H9 (cell line): Measurements from ENCODE around the gene ACTA1. TPM values are rescaled to one million over a fixed set of nuclear protein-coding genes. Genes with fewer than 3 reads are reported as not detected.

Source experiments
- DNase-seq: peaks from one replicate; pipeline ENCODE4 v3.0.0-alpha.2; 2017
- H2AFZ ChIP-seq: one replicate; pipeline ENCODE4 v1.6.1; 2013; ENCODE audit warnings: mild to moderate bottlenecking, low read length, control low read depth, moderate library complexity
- H2AK5ac ChIP-seq: 2 replicates; pipeline ENCODE4 v1.6.1; 2013; ENCODE audit warnings: low read length, control low read depth, mixed read lengths; ENCODE audit not compliant: insufficient read length
- H2BK120ac ChIP-seq: one replicate; pipeline ENCODE4 v1.6.1; 2013; ENCODE audit warnings: low read depth, mild to moderate bottlenecking, low read length, control low read depth, inconsistent platforms; ENCODE audit not compliant: poor library complexity, severe bottlenecking
- H2BK12ac ChIP-seq: 2 replicates; pipeline ENCODE4 v1.6.1; 2013; ENCODE audit warnings: low read length, control low read depth, mixed read lengths, low read depth; ENCODE audit not compliant: insufficient read length
- H2BK15ac ChIP-seq: 2 replicates; pipeline ENCODE4 v1.6.1; 2013; ENCODE audit warnings: low read depth, low read length, control low read depth
- H2BK20ac ChIP-seq: one replicate; pipeline ENCODE4 v1.6.1; 2013; ENCODE audit warnings: low read depth, mild to moderate bottlenecking, low read length, control low read depth, inconsistent platforms; ENCODE audit not compliant: poor library complexity, severe bottlenecking
- H2BK5ac ChIP-seq: 2 replicates; pipeline ENCODE4 v1.6.1; 2013; ENCODE audit warnings: low read length, control low read depth, mixed read lengths; ENCODE audit not compliant: insufficient read length
- H3K14ac ChIP-seq: 2 replicates; pipeline ENCODE4 v1.6.1; 2013; ENCODE audit warnings: low read length, control low read depth; ENCODE audit not compliant: insufficient read depth
- H3K18ac ChIP-seq: 2 replicates; pipeline ENCODE4 v1.6.1; 2013; ENCODE audit warnings: low read depth, mild to moderate bottlenecking, mixed read lengths, low read length, control low read depth; ENCODE audit not compliant: insufficient read length
- H3K23ac ChIP-seq: 2 replicates; pipeline ENCODE4 v1.6.1; 2013; ENCODE audit warnings: low read length, control low read depth, mixed read lengths, low read depth; ENCODE audit not compliant: insufficient read length
- H3K23me2 ChIP-seq: 2 replicates; pipeline ENCODE4 v1.6.1; 2013; ENCODE audit warnings: low read depth, mild to moderate bottlenecking, mixed read lengths, low read length, control low read depth; ENCODE audit not compliant: insufficient read length, poor library complexity, severe bottlenecking
- H3K27ac ChIP-seq: 2 replicates; pipeline ENCODE4 v1.5.1; 2013; ENCODE audit warnings: low read length, control low read depth, mixed read lengths, low read depth; ENCODE audit not compliant: insufficient read length
- H3K27me3 ChIP-seq: 2 replicates; pipeline ENCODE4 v1.6.1; 2013; ENCODE audit warnings: low read length, control low read depth, inconsistent platforms; ENCODE audit not compliant: insufficient read depth
- H3K4ac ChIP-seq: 2 replicates; pipeline ENCODE4 v1.6.1; 2013; ENCODE audit warnings: low read depth, mild to moderate bottlenecking, control low read depth, inconsistent platforms, low read length, moderate library complexity
- H3K4me1 ChIP-seq: 2 replicates; pipeline ENCODE4 v1.6.1; 2013; ENCODE audit warnings: low read length, control low read depth, inconsistent platforms; ENCODE audit not compliant: insufficient read depth
- H3K4me2 ChIP-seq: 2 replicates; pipeline ENCODE4 v1.6.1; 2013; ENCODE audit warnings: low read length, control low read depth, mixed read lengths; ENCODE audit not compliant: insufficient read length, insufficient read depth
- H3K56ac ChIP-seq: 2 replicates; pipeline ENCODE4 v1.6.1; 2013; ENCODE audit warnings: low read depth, mild to moderate bottlenecking, mixed read lengths, low read length, control low read depth; ENCODE audit not compliant: insufficient read length
- H3K79me1 ChIP-seq: 2 replicates; pipeline ENCODE4 v1.6.1; 2013; ENCODE audit warnings: low read depth, mild to moderate bottlenecking, moderate library complexity, low read length, control low read depth, inconsistent platforms; ENCODE audit not compliant: insufficient read depth, poor library complexity, severe bottlenecking
- H3K79me2 ChIP-seq: 2 replicates; pipeline ENCODE4 v1.6.1; 2013; ENCODE audit warnings: low read length, control low read depth, inconsistent platforms; ENCODE audit not compliant: insufficient read depth
- H3K9ac ChIP-seq: 2 replicates; pipeline ENCODE4 v1.6.1; 2013; ENCODE audit warnings: low read length, control low read depth, mixed read lengths; ENCODE audit not compliant: insufficient read length; ENCODE audit errors: extremely low read depth
- H3K9me3 ChIP-seq: one replicate; pipeline ENCODE4 v1.6.1; 2013; ENCODE audit warnings: low read depth, low read length, inconsistent platforms; ENCODE audit not compliant: control insufficient read depth
- H3T11ph ChIP-seq: one replicate; pipeline ENCODE4 v1.6.1; 2013; ENCODE audit warnings: mild to moderate bottlenecking, low read length, control low read depth, inconsistent platforms
- H4K20me1 ChIP-seq: one replicate; pipeline ENCODE4 v1.6.1; 2013; ENCODE audit not compliant: control insufficient read depth, insufficient read length, insufficient read depth
- H4K5ac ChIP-seq: 2 replicates; pipeline ENCODE4 v1.6.1; 2013; ENCODE audit warnings: low read depth, mild to moderate bottlenecking, mixed read lengths, low read length, control low read depth; ENCODE audit not compliant: insufficient read length
- H4K8ac ChIP-seq: replicated peaks from 2 replicates; pipeline ENCODE4 v1.6.1; 2013; ENCODE audit warnings: low read length, control low read depth, mixed read lengths, low read depth; ENCODE audit not compliant: insufficient read length
- H4K91ac ChIP-seq: 2 replicates; pipeline ENCODE4 v1.6.1; 2013; ENCODE audit warnings: low read depth, mild to moderate bottlenecking, moderate library complexity, mixed read lengths, low read length, control low read depth; ENCODE audit not compliant: insufficient read length
- H3K27ac Mint-ChIP-seq, 3 experiments: 2 replicates in 2 of 3; 3 replicates in 1 of 3; pipeline ENCODE4 v1.8.0; 2020 to 2021; ENCODE audit warnings: mixed read lengths in 3 of 3, mild to moderate bottlenecking in 1 of 3, moderate library complexity in 1 of 3
- H3K27me3 Mint-ChIP-seq: 2 replicates; pipeline ENCODE4 v1.8.0; 2021; ENCODE audit warnings: low read depth, mild to moderate bottlenecking, moderate library complexity, mixed read lengths
- H3K36me3 Mint-ChIP-seq, 3 experiments: 2 replicates in 2 of 3; 3 replicates in 1 of 3; pipeline ENCODE4 v1.8.0; 2020 to 2021; ENCODE audit warnings: low read depth in 3 of 3, mixed read lengths in 3 of 3; ENCODE audit not compliant: insufficient read depth in 1 of 3
- H3K4me1 Mint-ChIP-seq, 2 experiments: 2 replicates each; pipeline ENCODE4 v1.8.0; 2020; ENCODE audit warnings: mixed read lengths in 2 of 2
- H3K4me3 Mint-ChIP-seq, 2 experiments: 2 replicates in 1 of 2; 3 replicates in 1 of 2; pipeline ENCODE4 v1.8.0; 2020 to 2021; ENCODE audit warnings: mild to moderate bottlenecking in 2 of 2, mixed read lengths in 2 of 2, moderate library complexity in 1 of 2
- H3K9me3 Mint-ChIP-seq, 2 experiments: 2 replicates in 1 of 2; 3 replicates in 1 of 2; pipeline ENCODE4 v1.8.0; 2020; ENCODE audit warnings: mild to moderate bottlenecking in 2 of 2, mixed read lengths in 2 of 2, moderate library complexity in 1 of 2
- CTCF ChIP-seq: fragments of 200-600 bp; sonication (generic); conservative IDR thresholded peaks from 3 replicates; pipeline ENCODE4 v1.8.0; 2021; ENCODE audit warnings: antibody characterized with exemption, mild to moderate bottlenecking
- WGBS: extraction: QIAGEN DNeasy Blood & Tissue Kit; methylation state at CpG from one replicate; pipeline ENCODE4 v1.1.7; 2013; ENCODE audit warnings: missing lambda C conversion rate, low lambda C conversion rate, mixed read lengths; ENCODE audit not compliant: insufficient read length; ENCODE audit errors: extremely low coverage; 5-methylcytosine and 5-hydroxymethylcytosine counted together
- total RNA-seq: library from RNA; stranded (reverse); gene quantifications from 2 replicates; pipeline ENCODE4 v1.2.1, GENCODE V29; 2021

The ACTA1 gene
- total RNA-seq, 1 experiment from 2014 or later: 48.5 TPM

- no peak overlapping the region for H2BK120ac ChIP-seq
- no peak overlapping the region for H3K4me2 ChIP-seq
- H3K27ac Mint-ChIP-seq: no peak overlapping the region
- H2AK5ac ChIP-seq: no peak overlapping the region
- H4K8ac ChIP-seq: no peak overlapping the region
- H3K27me3 ChIP-seq: no peaks in the 10 kb centered on the region
- no peak overlapping the region for H2BK20ac ChIP-seq
- H2BK15ac ChIP-seq: no peak overlapping the region
- H3K79me1 ChIP-seq: peaks cover 3% of the 10 kb centered on the region
- no peak overlapping the region for H2BK5ac ChIP-seq
- H4K5ac ChIP-seq: no peak overlapping the region
- no peak overlapping the region for H3K14ac ChIP-seq
- H3K27me3 Mint-ChIP-seq: no peaks in the 10 kb centered on the region
- H3K18ac ChIP-seq: no peak overlapping the region
- TF ChIP-seq CTCF: no peak
- H3K27ac ChIP-seq: no peak overlapping the region
- H3K4ac ChIP-seq: no peak overlapping the region
- no peaks in the 10 kb centered on the region for H3K9me3 ChIP-seq
- no peak overlapping the region for H3K56ac ChIP-seq
- peaks cover 39 to 81% (median 69%) of the 10 kb centered on the region in 3 experiments; a peak in 6 of 7 replicates for H3K36me3 Mint-ChIP-seq
- H3K23me2 ChIP-seq: no peaks in the 10 kb centered on the region
- H3K4me1 Mint-ChIP-seq: no peaks in the 10 kb centered on the region
- no peak overlapping the region for H3K23ac ChIP-seq
- WGBS: no CpG with 5 or more reads among the region's 1 CpG
- no peak overlapping the region for H2BK12ac ChIP-seq
- no peak overlapping the region for H3K9ac ChIP-seq
- no peak overlapping the region for H2AFZ ChIP-seq
- no peak overlapping the region for H4K91ac ChIP-seq
- no peaks in the 10 kb centered on the region for H4K20me1 ChIP-seq
- H3K9me3 Mint-ChIP-seq: no peaks in the 10 kb centered on the region
- DNase-seq: no peak
- H3K79me2 ChIP-seq: no peaks in the 10 kb centered on the region
- H3K4me3 Mint-ChIP-seq: no peak overlapping the region
- H3T11ph ChIP-seq: no peak overlapping the region
- no peaks in the 10 kb centered on the region for H3K4me1 ChIP-seq
Measured at GRCh38 chr1:229466887-229467286, 33.0 kb upstream of the ACTA1 start.
